GM18519 (cell line): ENCODE results near the gene KCNE3.

Experiments used
- ATAC-seq: cut with Tn5 transposase; IDR thresholded peaks from one replicate; pipeline ENCODE4 v1.9.1; 2021; ENCODE audit warnings: mild to moderate bottlenecking, moderate library complexity; ENCODE audit not compliant: unreplicated experiment, low FRiP score

Gene KCNE3

GRCh38 chr11:74471668-74472429 lies 4.5 kb upstream of the KCNE3 start:
- no peak for ATAC-seq

GRCh38 chr11:74471037-74471436 lies 3.7 kb upstream of the KCNE3 start:
- no peak for ATAC-seq

- ATAC-seq = no peak
Measured at GRCh38 chr11:74470526-74470925, 3.2 kb upstream of the KCNE3 start.

- ATAC-seq = no peak
Measured at GRCh38 chr11:74468936-74469335, 1.6 kb upstream of the KCNE3 start.

- ATAC-seq = no peak
Measured at GRCh38 chr11:74468521-74468920, 1.2 kb upstream of the KCNE3 start.

- ATAC-seq = no peak
Measured at GRCh38 chr11:74468058-74468457, 709 bp upstream of the KCNE3 start.

- ATAC-seq = no peak
Measured at GRCh38 chr11:74465291-74465708, 2.0 kb downstream of the KCNE3 start.

- ATAC-seq = no peak
Measured at GRCh38 chr11:74464746-74465145, 2.6 kb downstream of the KCNE3 start.

- ATAC-seq = no peak
Measured at GRCh38 chr11:74463216-74463615, 4.1 kb downstream of the KCNE3 start.

GRCh38 chr11:74462631-74463030 lies 4.7 kb downstream of the KCNE3 start:
- no peak for ATAC-seq

GRCh38 chr11:74462009-74462408 lies 5.3 kb downstream of the KCNE3 start:
- ATAC-seq = no peak

GRCh38 chr11:74460481-74461154 lies 6.7 kb downstream of the KCNE3 start:
- no peak for ATAC-seq

GRCh38 chr11:74460065-74460464 lies 7.3 kb downstream of the KCNE3 start:
- no peak for ATAC-seq

GRCh38 chr11:74459584-74459983 lies 7.8 kb downstream of the KCNE3 start:
- no peak for ATAC-seq

GRCh38 chr11:74457356-74457755 lies 10.0 kb downstream of the KCNE3 start:
- ATAC-seq = no peak

GRCh38 chr11:74453373-74453975 lies 13.9 kb downstream of the KCNE3 start:
- ATAC-seq = no peak

GRCh38 chr11:74452366-74452765 lies 15.0 kb downstream of the KCNE3 start:
- ATAC-seq = no peak

- ATAC-seq = no peak
Measured at GRCh38 chr11:74450318-74450717, 17.0 kb downstream of the KCNE3 start.

GRCh38 chr11:74449369-74449931 lies 17.9 kb downstream of the KCNE3 start:
- peak; percentile 65 for ATAC-seq

- ATAC-seq = no peak
Measured at GRCh38 chr11:74447720-74448119, 19.6 kb downstream of the KCNE3 start.

GRCh38 chr11:74446532-74446938 lies 20.8 kb downstream of the KCNE3 start:
- no peak for ATAC-seq
